Left ventricle myocardium inferior (tissue), 1 donor: ENCODE measurements around the gene RFC2. TPM values are rescaled to one million over a fixed set of nuclear protein-coding genes. Genes with fewer than 3 reads are reported as not detected.

Experiments
- DNase-seq: peaks from one replicate; pipeline ENCODE4 v3.0.0-alpha.2; 2020
- H3K27ac ChIP-seq: fragments of 200-600 bp; replicated peaks from 2 replicates; pipeline ENCODE4 v1.8.0; 2021
- H3K27me3 ChIP-seq: fragments of 200-600 bp; 2 replicates; pipeline ENCODE4 v1.8.0; 2021; ENCODE audit warnings: low read depth
- H3K36me3 ChIP-seq: fragments of 200-600 bp; 2 replicates; pipeline ENCODE4 v1.8.0; 2021
- H3K4me1 ChIP-seq: fragments of 200-600 bp; 2 replicates; pipeline ENCODE4 v1.8.0; 2021
- H3K4me3 ChIP-seq: fragments of 200-600 bp; 2 replicates; pipeline ENCODE4 v1.8.0; 2021; ENCODE audit warnings: mild to moderate bottlenecking, moderate library complexity
- H3K9me3 ChIP-seq: fragments of 200-600 bp; replicated peaks from 2 replicates; pipeline ENCODE4 v1.8.0; 2021
- intact Hi-C: fragments of 100-400 bp; cut with micrococcal nuclease; formaldehyde crosslinking; loops from one replicate; pipeline ENCODE4 v1.11.0; 2022
- total RNA-seq: library from RNA; stranded (reverse); fragmentation: NEBNext Ultra II Directional; extraction: Animal tissue kit (Norgen Biotek cat#: 25700); gene quantifications from one replicate; pipeline ENCODE4 v1.2.1, GENCODE V29; 2021
- TF ChIP-seq, protein P1 (sequence below): fragments of 200-600 bp; IDR thresholded peaks from 2 replicates; pipeline ENCODE4 v1.8.0; 2021; ENCODE audit warnings: antibody characterized with exemption, mild to moderate bottlenecking, borderline replicate concordance
- donor health status: DM: no; HTN: yes; CAD: no; lungs with severe emphysema.

RFC2 gene
- total RNA-seq, 1 donor from 2014 or later = 8.7 TPM

DNA sequence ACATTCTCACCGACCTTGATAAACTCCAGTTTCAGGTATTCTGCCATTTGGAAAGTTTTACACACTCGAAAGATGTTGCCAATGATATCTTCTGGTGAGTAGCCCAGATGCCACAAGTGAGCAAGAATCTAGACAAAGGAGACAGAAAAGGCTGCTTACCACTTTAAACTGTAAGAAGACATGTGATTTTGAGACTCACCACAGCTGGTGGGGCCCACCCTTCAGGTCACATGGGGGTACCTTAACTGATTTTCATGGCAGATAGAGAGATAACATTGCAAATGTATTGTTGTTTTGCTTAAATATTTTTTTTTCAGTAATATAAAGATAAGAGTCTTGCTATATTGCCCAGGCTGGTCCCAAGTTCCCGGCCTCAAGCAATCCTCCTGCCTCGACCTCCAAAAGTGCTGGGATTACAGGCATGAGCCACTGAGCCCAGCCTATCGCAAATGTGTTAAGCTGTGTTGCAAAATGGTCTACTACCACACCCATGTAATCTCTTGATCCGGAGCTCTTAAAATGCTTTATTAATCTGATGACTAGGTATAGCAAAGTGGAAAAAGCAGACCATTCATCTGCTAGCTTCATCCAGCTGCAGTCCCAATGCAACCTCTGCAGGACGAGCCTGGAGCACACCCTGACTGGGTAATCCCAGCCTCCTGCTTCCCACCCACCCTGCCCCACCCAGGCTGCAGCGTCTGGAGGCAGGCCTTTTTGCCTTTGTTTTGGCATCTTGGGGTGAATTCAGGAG is 18.5 kb downstream of the RFC2 start:
- TF ChIP-seq, protein P1, sequence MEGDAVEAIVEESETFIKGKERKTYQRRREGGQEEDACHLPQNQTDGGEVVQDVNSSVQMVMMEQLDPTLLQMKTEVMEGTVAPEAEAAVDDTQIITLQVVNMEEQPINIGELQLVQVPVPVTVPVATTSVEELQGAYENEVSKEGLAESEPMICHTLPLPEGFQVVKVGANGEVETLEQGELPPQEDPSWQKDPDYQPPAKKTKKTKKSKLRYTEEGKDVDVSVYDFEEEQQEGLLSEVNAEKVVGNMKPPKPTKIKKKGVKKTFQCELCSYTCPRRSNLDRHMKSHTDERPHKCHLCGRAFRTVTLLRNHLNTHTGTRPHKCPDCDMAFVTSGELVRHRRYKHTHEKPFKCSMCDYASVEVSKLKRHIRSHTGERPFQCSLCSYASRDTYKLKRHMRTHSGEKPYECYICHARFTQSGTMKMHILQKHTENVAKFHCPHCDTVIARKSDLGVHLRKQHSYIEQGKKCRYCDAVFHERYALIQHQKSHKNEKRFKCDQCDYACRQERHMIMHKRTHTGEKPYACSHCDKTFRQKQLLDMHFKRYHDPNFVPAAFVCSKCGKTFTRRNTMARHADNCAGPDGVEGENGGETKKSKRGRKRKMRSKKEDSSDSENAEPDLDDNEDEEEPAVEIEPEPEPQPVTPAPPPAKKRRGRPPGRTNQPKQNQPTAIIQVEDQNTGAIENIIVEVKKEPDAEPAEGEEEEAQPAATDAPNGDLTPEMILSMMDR = no peak
- Histone ChIP-seq H3K4me3 (no peak overlapping the region), H3K27ac (no peak overlapping the region), H3K4me1 (no peaks in the 10 kb centered on the region), H3K27me3 (no peaks in the 10 kb centered on the region), H3K9me3 (no peaks in the 10 kb centered on the region), H3K36me3 (peaks cover 86% of the 10 kb centered on the region)
- intact Hi-C loops = no loop called here
- DNase-seq = no peak

DNA sequence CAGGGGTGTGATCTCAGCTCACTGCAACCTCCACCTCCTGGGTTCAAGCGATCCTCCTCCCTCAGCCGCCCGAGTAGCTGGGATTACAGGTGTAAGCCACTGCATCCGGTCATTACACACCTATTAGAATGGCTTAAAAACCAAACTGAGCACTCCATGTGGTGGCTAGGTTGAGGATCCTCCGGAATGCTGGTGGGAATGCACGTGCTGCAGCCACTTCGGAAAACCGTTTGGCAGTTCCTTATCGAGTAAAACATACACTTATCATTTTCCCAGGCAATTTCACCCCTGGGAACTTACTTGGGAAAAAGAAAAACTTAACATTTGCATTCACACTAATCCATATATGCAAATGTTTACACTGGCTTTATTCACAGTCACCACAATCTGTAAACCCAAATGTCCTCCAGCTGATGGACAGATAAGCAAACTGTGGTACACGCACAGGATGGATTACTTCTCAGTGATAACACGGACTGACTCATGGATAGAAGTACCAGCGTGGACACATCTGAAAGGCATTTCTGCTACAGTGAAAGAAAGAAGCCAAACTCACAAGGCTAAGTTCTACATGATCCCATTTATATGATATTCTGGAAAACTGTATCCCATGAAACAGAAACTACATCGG is 20.4 kb downstream of the RFC2 start:
- DNase-seq = no peak
- intact Hi-C loops = no loop called here
- Histone ChIP-seq H3K9me3 (no peaks in the 10 kb centered on the region), H3K27ac (no peak overlapping the region), H3K4me3 (no peak overlapping the region), H3K27me3 (no peaks in the 10 kb centered on the region), H3K36me3 (peaks cover 76% of the 10 kb centered on the region), H3K4me1 (no peaks in the 10 kb centered on the region)
- TF ChIP-seq, protein P1 = no peak

DNA sequence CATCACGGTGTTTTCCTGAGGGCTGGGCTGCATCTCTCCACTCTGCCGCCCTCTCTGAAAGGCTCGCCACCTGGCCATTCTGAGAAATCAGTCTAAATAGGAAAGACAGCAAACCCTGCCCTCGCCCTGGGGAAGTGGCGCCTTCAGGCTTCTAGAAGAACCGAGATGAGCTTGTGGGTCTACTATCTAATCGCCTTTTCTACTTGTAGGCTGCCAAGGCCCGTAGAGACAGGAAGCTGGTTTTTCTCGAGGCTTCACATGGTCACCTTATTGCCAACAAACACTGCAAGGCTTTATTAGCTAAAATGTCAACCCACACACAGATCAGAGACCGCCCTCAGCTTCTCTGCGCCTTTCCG is 23.0 kb downstream of the RFC2 start:
- Histone ChIP-seq H3K36me3 (peaks cover 51% of the 10 kb centered on the region), H3K27ac (no peak overlapping the region), H3K4me3 (no peak overlapping the region), H3K9me3 (no peaks in the 10 kb centered on the region), H3K4me1 (no peaks in the 10 kb centered on the region), H3K27me3 (no peaks in the 10 kb centered on the region)
- no peak for DNase-seq
- intact Hi-C loops = no loop called here
- TF ChIP-seq, protein P1 = no peak

DNA sequence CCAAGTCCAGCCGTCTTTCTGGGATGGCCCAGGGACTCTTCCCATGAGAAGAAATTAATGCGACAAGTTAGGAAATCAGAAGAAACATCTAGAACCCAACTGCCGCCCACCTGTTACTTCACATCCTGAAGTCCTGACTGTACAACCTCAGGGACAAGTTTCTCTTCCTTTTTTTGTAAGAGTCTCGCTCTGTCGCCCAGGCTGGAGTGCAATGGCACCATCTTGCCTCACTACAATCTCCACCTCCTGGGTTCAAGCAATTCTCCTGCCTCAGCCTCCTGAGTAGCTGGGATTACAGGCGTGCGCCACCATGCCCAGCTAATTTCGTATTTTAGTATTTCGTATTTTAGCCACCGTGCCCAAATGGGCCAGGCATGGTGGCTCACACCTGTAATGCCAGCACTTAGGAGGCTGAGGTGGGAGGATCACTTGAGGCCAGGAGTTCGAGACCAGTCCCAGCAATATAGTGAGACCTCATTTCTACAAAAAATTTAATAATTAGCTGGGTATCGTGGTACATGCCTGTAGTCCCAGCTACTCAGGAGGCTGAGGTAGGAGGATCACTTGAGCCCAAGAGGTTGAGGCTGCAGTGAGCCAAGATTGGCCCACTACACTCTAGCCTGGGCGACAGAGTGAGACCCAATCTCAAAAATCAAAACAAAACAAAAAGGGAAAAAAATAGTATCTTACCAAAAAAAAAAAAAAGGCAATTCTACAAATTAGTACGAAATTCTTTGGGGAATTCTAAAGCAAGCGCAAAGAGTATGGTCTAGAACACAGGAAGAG is 23.6 kb downstream of the RFC2 start:
- intact Hi-C loops = no loop called here
- H3K27me3 ChIP-seq = no peaks in the 10 kb centered on the region
- DNase-seq = no peak
- TF ChIP-seq, protein P1 = no peak
- H3K4me1 ChIP-seq = no peaks in the 10 kb centered on the region
- H3K9me3 ChIP-seq = no peaks in the 10 kb centered on the region
- H3K4me3 ChIP-seq = no peak overlapping the region
- no peak overlapping the region for H3K27ac ChIP-seq
- peaks cover 48% of the 10 kb centered on the region for H3K36me3 ChIP-seq

DNA sequence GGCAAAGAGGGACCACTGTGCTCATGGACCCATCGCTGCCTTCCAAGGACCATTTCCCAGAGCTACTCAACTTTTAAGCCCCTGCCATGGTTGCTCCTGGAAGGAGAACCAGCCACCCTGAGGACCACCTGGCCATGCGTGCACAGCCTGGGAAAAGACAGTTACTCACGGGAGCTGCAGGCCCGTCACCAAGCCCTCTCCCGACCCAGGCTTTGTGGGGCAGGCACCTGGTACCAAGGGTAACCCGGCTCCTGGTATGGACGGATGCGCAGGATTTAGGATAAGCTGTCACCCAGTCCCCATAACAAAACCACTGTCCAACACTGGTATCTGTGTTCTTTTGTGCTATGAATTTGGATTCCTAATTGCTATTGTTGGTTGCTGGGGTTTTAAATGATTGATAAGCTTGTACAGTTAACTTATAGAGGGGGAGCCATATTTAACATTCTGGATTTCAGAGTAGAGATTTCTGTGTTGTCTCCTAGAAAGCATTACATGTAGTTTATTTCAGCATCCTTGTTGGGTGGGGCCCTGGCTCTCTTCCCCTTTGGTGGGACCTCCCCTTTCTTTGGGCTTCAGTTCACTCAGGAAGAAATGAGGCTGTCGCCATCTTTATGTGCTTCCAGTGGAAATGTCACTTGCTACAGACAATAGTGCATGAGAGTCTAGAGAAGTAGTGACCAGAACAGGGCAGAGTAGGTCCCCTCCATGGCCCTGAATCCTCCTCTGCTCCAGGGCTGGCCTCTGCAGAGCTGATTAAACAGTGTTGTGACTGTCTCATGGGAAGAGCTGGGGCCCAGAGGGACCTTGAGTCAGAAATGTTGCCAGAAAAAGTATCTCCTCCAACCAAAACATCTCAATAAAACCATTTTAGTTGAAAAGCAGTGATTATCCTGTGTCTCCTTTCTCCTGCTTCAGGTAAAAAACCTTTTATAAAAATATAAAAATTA is 25.0 kb downstream of the RFC2 start:
- Histone ChIP-seq H3K9me3 (no peaks in the 10 kb centered on the region), H3K4me3 (no peak overlapping the region), H3K4me1 (no peaks in the 10 kb centered on the region), H3K36me3 (peaks cover 35% of the 10 kb centered on the region), H3K27ac (no peak overlapping the region), H3K27me3 (no peaks in the 10 kb centered on the region)
- TF ChIP-seq, protein P1 = no peak
- no peak for DNase-seq
- intact Hi-C loops = no loop called here
